DMS114 treated with DMSO at 0.1 percent for 48 hours (cell line): ENCODE measurements around the gene ZPLD1.

Source experiments
- DNase-seq: peaks from one replicate; lab custom pipeline; 2025; ENCODE audit not compliant: unreplicated experiment; lab: John Stamatoyannopoulos, UW

Gene ZPLD1

DNA sequence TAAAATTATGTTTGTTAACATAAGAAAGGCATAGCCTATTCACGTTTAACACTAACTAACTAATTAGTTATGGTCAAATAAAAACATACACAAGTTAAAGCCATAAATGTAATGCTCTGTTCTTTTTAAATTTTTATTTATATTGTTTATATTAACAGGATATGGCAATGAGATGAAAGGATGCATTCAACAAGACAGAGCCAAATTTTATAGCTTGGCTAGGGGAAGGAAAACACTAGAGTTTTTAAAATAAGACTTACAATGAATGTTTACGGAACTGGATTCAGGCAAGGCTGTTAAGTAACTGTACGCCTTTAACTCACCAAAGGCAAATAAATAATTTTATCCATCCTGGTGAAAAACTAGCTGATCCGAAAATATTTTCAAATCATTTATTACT is 86.4 kb downstream of the ZPLD1 start:
- no peak for DNase-seq

DNA sequence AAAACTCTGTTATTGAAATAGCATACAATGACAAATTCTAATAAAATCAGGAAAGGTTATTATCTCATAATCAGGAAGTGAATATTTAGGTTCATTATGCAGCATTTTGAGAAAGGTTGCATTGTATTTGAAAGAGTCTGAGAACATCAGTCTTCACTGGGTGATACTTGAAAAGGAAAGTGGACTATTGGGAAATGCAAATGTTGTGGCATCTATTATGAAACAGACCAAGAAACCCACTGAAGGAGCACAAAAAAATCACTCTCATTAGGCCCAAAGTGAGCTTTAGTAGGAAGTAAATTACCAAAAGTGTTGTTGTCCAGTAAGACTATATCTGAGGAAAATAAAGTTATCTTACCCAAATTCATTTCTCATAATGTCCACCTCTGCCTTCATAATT is 90.8 kb downstream of the ZPLD1 start:
- no peak for DNase-seq

DNA sequence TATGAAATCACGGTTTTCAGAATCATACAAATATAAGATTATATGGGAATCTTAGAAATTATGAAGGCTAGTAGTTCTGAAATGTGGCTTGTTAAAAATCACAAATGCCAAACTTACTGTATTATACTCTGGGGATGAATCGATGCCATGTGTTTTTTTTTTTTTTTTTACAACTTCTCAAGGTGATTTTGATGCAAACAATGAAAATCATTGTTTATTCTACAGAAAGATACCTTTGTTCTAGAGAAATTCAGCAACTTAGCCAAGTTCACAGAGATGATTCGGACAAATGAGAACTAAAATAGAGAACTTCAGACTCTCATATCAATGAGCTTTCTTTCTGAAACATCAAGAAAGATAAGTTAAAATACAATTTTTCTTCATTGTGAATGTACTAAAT is 92.0 kb downstream of the ZPLD1 start:
- no peak for DNase-seq

DNA sequence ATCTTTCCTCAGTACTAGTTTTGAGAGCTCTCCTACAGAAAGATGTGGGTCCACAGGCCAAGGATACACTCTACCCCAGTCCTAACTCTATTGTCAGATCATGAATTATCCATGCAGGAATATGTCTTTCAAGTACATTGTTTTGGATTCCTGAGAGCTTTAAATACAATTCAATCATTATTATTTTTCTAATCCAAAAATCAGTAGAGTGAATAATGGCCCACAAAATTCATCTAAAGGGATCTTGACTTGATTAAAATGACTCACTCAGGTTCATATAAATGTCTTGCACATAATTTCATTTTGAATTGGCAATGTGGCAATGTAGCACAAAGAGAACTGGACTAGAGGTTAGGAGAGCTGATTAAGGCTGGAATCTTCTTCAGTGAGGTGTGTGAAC is 93.9 kb downstream of the ZPLD1 start:
- no peak for DNase-seq
